Measurements from ENCODE around the gene ASIC4.

Gene ASIC4

GRCh38 chr2:219543596-219544358, 29.5 kb downstream of the ASIC4 start, which contains the start of the genes CHPF and TMEM198:
Gene CHPF (minus strand): TSS chr2:219543809. CDS start chr2:219543538, 271 bp downstream.
Gene TMEM198 (plus strand): TSS chr2:219544028. CDS start chr2:219544728, 700 bp downstream.
- H3K4me3 ChIP-seq (ENCODE audit: low read depth, low read length): peak within 1 kb of the TSS; percentile 63
- DNase-seq (ENCODE audit: low read depth): peak; percentile 92
- TF ChIP-seq CTCF (IDR thresholded peaks at IDR 0.05; ENCODE audit: control insufficient read depth, extremely low read depth, insufficient read depth): no peak

- DNase-seq (ENCODE audit: low read depth): no peak
- peak overlapping the region; percentile 63 for H3K4me3 ChIP-seq (ENCODE audit: low read depth, low read length)
- no peak for TF ChIP-seq CTCF (IDR thresholded peaks at IDR 0.05; ENCODE audit: control insufficient read depth, extremely low read depth, insufficient read depth)
These were observed 30.3 kb downstream of the ASIC4 start for GRCh38 chr2:219544567-219544966.

GRCh38 chr2:219545295-219545942, 31.1 kb downstream of the ASIC4 start:
- no peak overlapping the region for H3K4me3 ChIP-seq (ENCODE audit: low read depth, low read length)
- no peak for DNase-seq (ENCODE audit: low read depth)
- no peak for TF ChIP-seq CTCF (IDR thresholded peaks at IDR 0.05; ENCODE audit: control insufficient read depth, extremely low read depth, insufficient read depth)

GRCh38 chr2:219545943-219546352, 31.7 kb downstream of the ASIC4 start:
- no peak for TF ChIP-seq CTCF (IDR thresholded peaks at IDR 0.05; ENCODE audit: control insufficient read depth, extremely low read depth, insufficient read depth)
- no peak for DNase-seq (ENCODE audit: low read depth)
- H3K4me3 ChIP-seq (ENCODE audit: low read depth, low read length): no peak overlapping the region

GRCh38 chr2:219547621-219548020, 33.3 kb downstream of the ASIC4 start:
- TF ChIP-seq CTCF (IDR thresholded peaks at IDR 0.05; ENCODE audit: control insufficient read depth, extremely low read depth, insufficient read depth): no peak
- H3K4me3 ChIP-seq (ENCODE audit: low read depth, low read length): no peak overlapping the region
- no peak for DNase-seq (ENCODE audit: low read depth)

GRCh38 chr2:219548990-219549389, 34.7 kb downstream of the ASIC4 start:
- no peak for DNase-seq (ENCODE audit: low read depth)
- H3K4me3 ChIP-seq (ENCODE audit: low read depth, low read length): no peak overlapping the region
- TF ChIP-seq CTCF (IDR thresholded peaks at IDR 0.05; ENCODE audit: control insufficient read depth, extremely low read depth, insufficient read depth): no peak

Data from LNCaP clone FGC (cell line).